ENCODE measurements around the gene DPYSL5. TPM values are rescaled to one million over a fixed set of nuclear protein-coding genes. Genes with fewer than 3 reads are reported as not detected.

Gene DPYSL5
- total and polyA plus RNA-seq, 2 of the 8 experiments (the other 6 are each of a cell fraction or from before 2014, with no cell fraction given), result 11.9 to 16.4 TPM

DNA sequence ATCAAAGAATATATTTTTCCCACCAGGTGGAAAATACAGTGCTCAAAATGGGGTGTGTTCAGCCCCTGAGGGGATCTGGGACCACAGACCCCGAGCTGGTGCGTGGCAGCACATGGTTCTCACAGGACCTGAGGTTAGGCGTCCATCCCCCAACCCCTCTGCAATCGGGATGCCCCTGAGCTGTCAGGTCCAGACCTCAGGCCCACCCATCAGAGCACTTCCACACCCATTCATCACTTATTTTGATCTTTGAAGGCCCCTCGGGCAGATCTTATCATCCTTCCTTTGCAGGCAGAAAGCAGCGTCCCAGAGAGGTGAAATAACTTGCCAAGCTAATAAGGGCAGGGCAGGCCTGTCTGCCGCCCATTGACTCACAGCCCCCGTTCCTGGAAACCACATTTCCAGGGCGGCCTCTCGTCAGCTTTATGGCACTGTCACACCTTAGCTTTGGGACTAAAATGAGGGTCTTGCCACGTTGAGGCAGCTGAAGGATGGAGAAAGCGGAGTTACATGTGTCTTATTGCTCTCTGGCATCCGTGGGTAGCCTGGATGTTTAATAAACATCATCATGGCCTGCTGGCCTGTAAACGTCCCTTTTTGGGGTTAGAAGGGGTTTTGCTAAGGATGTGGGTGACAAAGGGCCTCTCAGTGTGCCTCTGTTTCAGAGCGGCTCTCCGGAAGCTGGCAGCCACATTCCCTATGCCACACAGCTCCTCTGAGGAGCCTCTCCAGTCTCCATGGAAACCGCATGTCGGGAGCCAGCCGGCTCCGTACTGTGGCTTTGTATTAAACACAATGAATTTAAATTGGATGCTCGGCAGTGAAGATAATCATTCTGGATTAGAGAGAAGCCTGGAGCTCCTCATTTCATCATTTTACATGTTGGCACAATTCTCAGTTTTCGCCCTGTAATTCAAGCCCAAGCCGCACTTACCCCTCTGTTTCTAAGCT lies 64.3 kb downstream of the DPYSL5 start (continued):
- no peak for TF ChIP-seq SAP30 (IDR thresholded peaks at IDR 0.05; ENCODE audit: insufficient read depth, insufficient replicate concordance, low read length)
- TF ChIP-seq GABPA (IDR thresholded peaks at IDR 0.05; ENCODE audit: borderline replicate concordance, insufficient read depth, low read length), result no peak
- TF ChIP-seq GTF2F1 (IDR thresholded peaks at IDR 0.05; ENCODE audit: borderline replicate concordance, low read depth, low read length), result no peak
- TF ChIP-seq SIN3A (conservative IDR thresholded peaks at IDR 0.05 in 1 of 2, IDR thresholded peaks at IDR 0.05 in 1 of 2; ENCODE audit: low read depth in 1 of 2, low read length in 2 of 2), result 0 out of 4 replicates have a peak, but pooled peaks of 1 of the 2 experiments have one; percentile 17
- no peak for TF ChIP-seq SIRT6 (IDR thresholded peaks at IDR 0.05; ENCODE audit: low read length)
- no peak for TF ChIP-seq KDM4A (IDR thresholded peaks at IDR 0.05; ENCODE audit: low read depth, low read length, severe bottlenecking)
- no peak for TF ChIP-seq FOSL1 (IDR thresholded peaks at IDR 0.05; ENCODE audit: insufficient read depth, low read depth, low read length)
- TF ChIP-seq POU5F1 (IDR thresholded peaks at IDR 0.05; ENCODE audit: low read depth, low read length), result no peak
- TF ChIP-seq SP1 (IDR thresholded peaks at IDR 0.05; ENCODE audit: low read depth, low read length), result peak; percentile 27; the same call in 1 of the 2 replicates
- TF ChIP-seq EZH2 (IDR thresholded peaks at IDR 0.05; ENCODE audit: low read depth, low read length, severe bottlenecking), result no peak
- 0 out of 2 replicates have a peak, but pooled peaks have one; percentile 11 for TF ChIP-seq RBBP5 (IDR thresholded peaks at IDR 0.05; ENCODE audit: borderline replicate concordance, low read depth, low read length)
- TF ChIP-seq TAF1 (IDR thresholded peaks at IDR 0.05; ENCODE audit: low read depth, low read length), result no peak
- no peak for TF ChIP-seq CEBPB (IDR thresholded peaks at IDR 0.05; ENCODE audit: low read depth, low read length)
- no peak for TF ChIP-seq TBP (IDR thresholded peaks at IDR 0.05; ENCODE audit: low read depth, low read length)
- no peak for TF ChIP-seq SRF (IDR thresholded peaks at IDR 0.05; ENCODE audit: low read depth, low read length)
- TF ChIP-seq SIX5 (IDR thresholded peaks at IDR 0.05; ENCODE audit: low read depth, low read length), result no peak
- no peak for TF ChIP-seq RFX5 (IDR thresholded peaks at IDR 0.05; ENCODE audit: borderline replicate concordance, low read depth, low read length)
- no peak for TF ChIP-seq BCL11A (IDR thresholded peaks at IDR 0.05; ENCODE audit: low read depth in 2 of 2, low read length in 2 of 2)
- no peak for TF ChIP-seq MAFK (IDR thresholded peaks at IDR 0.05; ENCODE audit: low read depth, low read length)
- TF ChIP-seq NANOG (IDR thresholded peaks at IDR 0.05; ENCODE audit: insufficient read depth, low read depth, low read length, poor library complexity, severe bottlenecking), result no peak
- TF ChIP-seq BACH1 (IDR thresholded peaks at IDR 0.05; ENCODE audit: low read length), result no peak
- TF ChIP-seq, protein P1, sequence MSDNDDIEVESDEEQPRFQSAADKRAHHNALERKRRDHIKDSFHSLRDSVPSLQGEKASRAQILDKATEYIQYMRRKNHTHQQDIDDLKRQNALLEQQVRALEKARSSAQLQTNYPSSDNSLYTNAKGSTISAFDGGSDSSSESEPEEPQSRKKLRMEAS (IDR thresholded peaks at IDR 0.05), result no peak
- no peak for TF ChIP-seq TEAD4 (IDR thresholded peaks at IDR 0.05; ENCODE audit: low read depth, low read length)
